ENCODE results near the gene NCS1. TPM values are rescaled to one million over a fixed set of nuclear protein-coding genes. Genes with fewer than 3 reads are reported as not detected.

The NCS1 gene
- total RNA-seq, 1 experiment from 2014 or later = 68.7 TPM

GRCh38 chr9:130158001-130158400 is 14.2 kb upstream of the NCS1 start:
- no peak for ATAC-seq
- H3K9ac ChIP-seq (ENCODE audit: low read length) = no peak overlapping the region
- no TSS peak for BruUV-seq (replicated peaks)

More at GRCh38 chr9:130158001-130158400, 14.2 kb upstream of the NCS1 start:
- TF ChIP-seq SP1 (IDR thresholded peaks at IDR 0.05; ENCODE audit: low read depth) (no peak), EGR1 (IDR thresholded peaks at IDR 0.05; ENCODE audit: low read depth) (no peak), ZNF274 (IDR thresholded peaks at IDR 0.05; ENCODE audit: low read depth, low read length) (no peak), ELF1 (IDR thresholded peaks at IDR 0.05; ENCODE audit: borderline replicate concordance, low read depth) (no peak), CEBPB (IDR thresholded peaks at IDR 0.05; ENCODE audit: low read depth) (no peak), SRF (IDR thresholded peaks at IDR 0.05; ENCODE audit: low read depth) (no peak), RAD21 (IDR thresholded peaks at IDR 0.05; ENCODE audit: low read depth) (no peak), ZFX (IDR thresholded peaks at IDR 0.05) (no peak), POLR2A (IDR thresholded peaks at IDR 0.05; ENCODE audit: borderline replicate concordance, extremely low read depth, insufficient read depth, insufficient read length) (no peak), EZH2phosphoT487 (IDR thresholded peaks at IDR 0.05; ENCODE audit: borderline replicate concordance) (no peak), FOSL1 (IDR thresholded peaks at IDR 0.05; ENCODE audit: low read depth) (no peak), POLR2AphosphoS5 (IDR thresholded peaks at IDR 0.05; ENCODE audit: low read depth, low read length) (no peak), YY1 (IDR thresholded peaks at IDR 0.05; ENCODE audit: extremely low read depth, insufficient replicate concordance, low read depth, low read length) (no peak), REST (IDR thresholded peaks at IDR 0.05; ENCODE audit: low read depth) (no peak), TCF7L2 (IDR thresholded peaks at IDR 0.05; ENCODE audit: borderline replicate concordance, extremely low read depth, insufficient read depth, insufficient read length) (no peak), CBX3 (IDR thresholded peaks at IDR 0.05; ENCODE audit: low read depth) (no peak), EZH2 (IDR thresholded peaks at IDR 0.05) (no peak)
- TF ChIP-seq, protein P1, sequence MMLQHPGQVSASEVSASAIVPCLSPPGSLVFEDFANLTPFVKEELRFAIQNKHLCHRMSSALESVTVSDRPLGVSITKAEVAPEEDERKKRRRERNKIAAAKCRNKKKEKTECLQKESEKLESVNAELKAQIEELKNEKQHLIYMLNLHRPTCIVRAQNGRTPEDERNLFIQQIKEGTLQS (IDR thresholded peaks at IDR 0.05) = no peak
- TF ChIP-seq, protein P2, sequence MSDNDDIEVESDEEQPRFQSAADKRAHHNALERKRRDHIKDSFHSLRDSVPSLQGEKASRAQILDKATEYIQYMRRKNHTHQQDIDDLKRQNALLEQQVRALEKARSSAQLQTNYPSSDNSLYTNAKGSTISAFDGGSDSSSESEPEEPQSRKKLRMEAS (IDR thresholded peaks at IDR 0.05) = no peak
- TF ChIP-seq, protein P3, sequence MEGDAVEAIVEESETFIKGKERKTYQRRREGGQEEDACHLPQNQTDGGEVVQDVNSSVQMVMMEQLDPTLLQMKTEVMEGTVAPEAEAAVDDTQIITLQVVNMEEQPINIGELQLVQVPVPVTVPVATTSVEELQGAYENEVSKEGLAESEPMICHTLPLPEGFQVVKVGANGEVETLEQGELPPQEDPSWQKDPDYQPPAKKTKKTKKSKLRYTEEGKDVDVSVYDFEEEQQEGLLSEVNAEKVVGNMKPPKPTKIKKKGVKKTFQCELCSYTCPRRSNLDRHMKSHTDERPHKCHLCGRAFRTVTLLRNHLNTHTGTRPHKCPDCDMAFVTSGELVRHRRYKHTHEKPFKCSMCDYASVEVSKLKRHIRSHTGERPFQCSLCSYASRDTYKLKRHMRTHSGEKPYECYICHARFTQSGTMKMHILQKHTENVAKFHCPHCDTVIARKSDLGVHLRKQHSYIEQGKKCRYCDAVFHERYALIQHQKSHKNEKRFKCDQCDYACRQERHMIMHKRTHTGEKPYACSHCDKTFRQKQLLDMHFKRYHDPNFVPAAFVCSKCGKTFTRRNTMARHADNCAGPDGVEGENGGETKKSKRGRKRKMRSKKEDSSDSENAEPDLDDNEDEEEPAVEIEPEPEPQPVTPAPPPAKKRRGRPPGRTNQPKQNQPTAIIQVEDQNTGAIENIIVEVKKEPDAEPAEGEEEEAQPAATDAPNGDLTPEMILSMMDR (IDR thresholded peaks at IDR 0.05 in 2 of 3, conservative IDR thresholded peaks at IDR 0.05 in 1 of 3; ENCODE audit: borderline replicate concordance in 1 of 3, insufficient read depth in 1 of 3, low read depth in 2 of 3, low read length in 2 of 3) = no peak
- Histone ChIP-seq H2AFZ (ENCODE audit: low read depth, low read length, poor library complexity, severe bottlenecking) (no peak overlapping the region), H3K27ac (ENCODE audit: low read depth, low read length) (no peak overlapping the region), H4K20me1 (ENCODE audit: insufficient read depth) (no peaks in the 10 kb centered on the region), H3K4me3 (replicated peaks in 1 of 2; ENCODE audit: low read depth in 1 of 2, low read length in 2 of 2) (no peak overlapping the region), H3K36me3 (ENCODE audit: control insufficient read depth in 1 of 2, insufficient read depth in 2 of 2, low read length in 2 of 2) (no peaks in the 10 kb centered on the region), H3K9me2 (ENCODE audit: insufficient read depth) (no peaks in the 10 kb centered on the region), H3K27me3 (ENCODE audit: insufficient read depth, low read length) (no peaks in the 10 kb centered on the region), H3K9me3 (ENCODE audit: control insufficient read depth in 1 of 2, insufficient read depth in 1 of 2, low read depth in 1 of 2, low read length in 2 of 2) (no peaks in the 10 kb centered on the region), H3K4me2 (ENCODE audit: low read length) (no peak overlapping the region), H3K79me2 (ENCODE audit: insufficient read depth, low read length) (no peaks in the 10 kb centered on the region), H3K4me1 (ENCODE audit: control insufficient read depth in 1 of 2, insufficient read depth in 2 of 2, low read length in 2 of 2) (peaks cover 0 to 7% of the 10 kb centered on the region in 2 experiments; a peak in 1 of 4 replicates)
- intact Hi-C loops (cut with micrococcal nuclease) = no loop called here
- DNase-seq (ENCODE audit: low read depth, low spot score) = no peak
- ChIA-PET RAD21 (ENCODE audit: low non-redundant PET in 1 of 2, low total read pairs in 2 of 2, uncharacterized antibody in 2 of 2, unreplicated experiment in 2 of 2) (no interaction called here), CTCF (no interaction called here), POLR2A (no interaction called here)
